CD14-positive monocyte (primary cell): ENCODE results near the gene PLEKHM3. TPM values are rescaled to one million over a fixed set of nuclear protein-coding genes. Genes with fewer than 3 reads are reported as not detected.

Experiments
- DNase-seq, 3 donors: peaks; one replicate each; pipeline ENCODE4 v3.0.0-alpha.2; 2011 to 2022
- H2AFZ ChIP-seq: 2 replicates; pipeline ENCODE4 v1.6.0; 2012; ENCODE audit warnings: mild to moderate bottlenecking, low read depth, low read length, inconsistent platforms; ENCODE audit not compliant: insufficient read depth, poor library complexity, severe bottlenecking
- H3K27ac ChIP-seq, 2 donors: 1 replicate in 1 of 2; 2 replicates in 1 of 2; pipeline ENCODE4 v1.5.1; 2012 to 2013; ENCODE audit warnings: low read length in 2 of 2, control low read depth in 1 of 2, inconsistent platforms in 1 of 2, low read depth in 1 of 2, mild to moderate bottlenecking in 1 of 2
- H3K27me3 ChIP-seq, 2 donors: one replicate each; pipeline versions ENCODE4 v1.6.0 to v1.6.1; 2011 to 2013; ENCODE audit warnings: low read length in 2 of 2; ENCODE audit not compliant: control insufficient read depth in 2 of 2, insufficient read depth in 2 of 2
- H3K36me3 ChIP-seq, 2 donors: replicated peaks in 1 of 2; 1 replicate in 1 of 2; 2 replicates in 1 of 2; pipeline versions ENCODE4 v1.5.1 to v1.6.1; 2012 to 2013; ENCODE audit warnings: low read length in 2 of 2, control low read depth in 1 of 2, inconsistent platforms in 1 of 2, mild to moderate bottlenecking in 1 of 2; ENCODE audit not compliant: insufficient read depth in 2 of 2, control insufficient read depth in 1 of 2
- H3K4me1 ChIP-seq, 2 donors: 1 replicate in 1 of 2; 2 replicates in 1 of 2; pipeline versions ENCODE4 v1.5.1 to v1.6.1; 2012 to 2013; ENCODE audit warnings: low read length in 2 of 2, control low read depth in 1 of 2, inconsistent platforms in 1 of 2, mild to moderate bottlenecking in 1 of 2, moderate library complexity in 1 of 2; ENCODE audit not compliant: insufficient read depth in 2 of 2, control insufficient read depth in 1 of 2
- H3K4me2 ChIP-seq: replicated peaks from 2 replicates; pipeline ENCODE3; 2012; ENCODE audit warnings: low read length, moderate library complexity, mild to moderate bottlenecking; ENCODE audit not compliant: poor library complexity, severe bottlenecking; ENCODE audit errors: extremely low read depth
- H3K4me3 ChIP-seq, 3 experiments: fragments of 200-600 bp in 1 of 3; sonication (generic) in 1 of 3; replicated peaks in 1 of 3; 1 replicate in 2 of 3; 2 replicates in 1 of 3; pipeline ENCODE4 v1.5.1; 2011 to 2013; ENCODE audit warnings: low read length in 3 of 3, mild to moderate bottlenecking in 3 of 3, control low read depth in 2 of 3, low read depth in 2 of 3, inconsistent platforms in 1 of 3, moderate library complexity in 1 of 3
- H3K79me2 ChIP-seq: 2 replicates; pipeline ENCODE4 v1.6.0; 2012; ENCODE audit warnings: mild to moderate bottlenecking, control low read depth, inconsistent platforms, low read length, moderate library complexity; ENCODE audit not compliant: insufficient read depth
- H3K9ac ChIP-seq: 2 replicates; pipeline ENCODE4 v1.6.0; 2017; ENCODE audit warnings: low read length, mild to moderate bottlenecking; ENCODE audit not compliant: insufficient read depth, poor library complexity, severe bottlenecking
- H3K9me3 ChIP-seq, 2 donors: replicated peaks in 1 of 2; 1 replicate in 1 of 2; 2 replicates in 1 of 2; pipeline versions ENCODE4 v1.5.1 to v1.6.1; 2012 to 2013; ENCODE audit warnings: low read length in 2 of 2, control low read depth in 1 of 2; ENCODE audit not compliant: control insufficient read depth in 1 of 2, insufficient read depth in 1 of 2
- H4K20me1 ChIP-seq: 2 replicates; pipeline ENCODE4 v1.6.0; 2012; ENCODE audit warnings: mild to moderate bottlenecking, low read length, control low read depth, moderate library complexity; ENCODE audit not compliant: insufficient read depth
- H3K27ac Mint-ChIP-seq, 7 donors: one replicate each; pipeline ENCODE4 v1.8.0; 2020; ENCODE audit warnings: mild to moderate bottlenecking in 7 of 7, mixed read lengths in 7 of 7, moderate library complexity in 6 of 7, inconsistent platforms in 2 of 7
- H3K27me3 Mint-ChIP-seq, 3 donors: one replicate each; pipeline ENCODE4 v1.8.0; 2021 to 2022; ENCODE audit warnings: low read depth in 3 of 3, mild to moderate bottlenecking in 3 of 3, mixed read lengths in 3 of 3, moderate library complexity in 3 of 3, inconsistent platforms in 1 of 3
- H3K36me3 Mint-ChIP-seq, 2 donors: one replicate each; pipeline ENCODE4 v1.8.0; 2020; ENCODE audit warnings: mixed read lengths in 2 of 2, inconsistent platforms in 1 of 2, mild to moderate bottlenecking in 1 of 2
- H3K4me1 Mint-ChIP-seq: one replicate; pipeline ENCODE4 v1.8.0; 2020; ENCODE audit warnings: mild to moderate bottlenecking, mixed read lengths
- H3K4me3 Mint-ChIP-seq, 2 donors: one replicate each; pipeline ENCODE4 v1.8.0; 2020; ENCODE audit warnings: mild to moderate bottlenecking in 2 of 2, mixed read lengths in 2 of 2, moderate library complexity in 1 of 2
- H3K9me3 Mint-ChIP-seq, 7 donors: one replicate each; pipeline ENCODE4 v1.8.0; 2020 to 2022; ENCODE audit warnings: mixed read lengths in 7 of 7, mild to moderate bottlenecking in 6 of 7, moderate library complexity in 6 of 7, inconsistent platforms in 2 of 7
- WGBS: methylation state at CpG from one replicate; pipeline ENCODE4 v1.1.5; 2013; ENCODE audit warnings: missing lambda C conversion rate; ENCODE audit not compliant: insufficient coverage; 5-methylcytosine and 5-hydroxymethylcytosine counted together
- intact Hi-C, 2 donors: fragments of 100-400 bp; cut with micrococcal nuclease; formaldehyde crosslinking; loops; one replicate each; pipeline versions ENCODE4 v1.15.0 to v1.15.1; 2023
- polyA plus RNA-seq, 3 donors: library from polyadenylated mRNA; depleted of rRNA in 1 of 3; unstranded in 2 of 3; stranded (reverse) in 1 of 3; fragments of 300-500 nt in 2 of 3; fragments of >200 nt in 1 of 3; fragmentation: Illumina TruSeq in 2 of 3; gene quantifications; 1 replicate in 2 of 3; 2 replicates in 1 of 3; pipeline ENCODE4 v1.2.3, GENCODE V29; 2012 to 2021
- TF ChIP-seq, protein P1 (sequence below): fragments of 200-600 bp; IDR thresholded peaks from one replicate; pipeline ENCODE4 v1.8.0; 2022; ENCODE audit warnings: antibody characterized with exemption, mild to moderate bottlenecking

PLEKHM3 gene
- polyA plus RNA-seq, 3 donors, result 3.0 to 8.0 (median 3.0) TPM

DNA sequence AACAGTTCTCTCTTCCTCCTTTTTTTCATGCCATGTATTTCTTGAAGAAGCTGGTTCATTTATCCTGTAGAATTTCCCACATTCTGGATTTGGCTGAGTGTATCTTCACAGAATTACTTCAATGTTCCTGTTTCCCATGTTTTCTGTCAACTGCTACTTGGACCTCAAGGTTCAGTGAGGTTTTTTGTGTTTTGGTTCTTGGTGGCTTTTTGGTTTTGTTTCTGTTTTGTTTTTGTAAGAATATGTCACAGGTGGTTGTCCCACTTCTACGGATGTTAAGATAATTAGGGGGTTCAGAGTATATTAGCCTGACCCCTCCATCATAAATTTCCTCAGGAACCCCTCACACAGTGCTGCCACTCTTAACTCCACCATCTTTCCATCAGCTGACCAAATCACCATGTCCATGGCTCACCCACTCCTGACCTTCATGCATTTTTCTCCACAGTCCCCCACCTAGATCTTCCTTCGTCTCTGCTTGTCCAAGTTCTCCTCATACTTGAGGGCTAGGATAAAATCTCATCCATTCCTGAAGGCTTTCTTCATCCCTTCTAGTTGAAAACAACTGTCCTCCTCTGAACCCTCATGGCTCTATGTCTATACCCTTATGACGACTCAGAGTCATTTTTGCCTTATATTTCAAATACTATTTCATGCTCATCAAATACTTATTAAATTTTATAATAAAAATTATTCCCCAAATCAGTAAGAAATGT lies 40.4 kb downstream of the PLEKHM3 start:
- Histone ChIP-seq H2AFZ (no peak overlapping the region), H3K36me3 (peaks cover 0 to 6% of the 10 kb centered on the region in 2 donors), H3K79me2 (peaks cover 1% of the 10 kb centered on the region), H3K27me3 (no peaks in the 10 kb centered on the region), H3K4me3 (no peak overlapping the region), H3K9ac (no peak overlapping the region), H4K20me1 (peaks cover 17% of the 10 kb centered on the region), H3K9me3 (no peaks in the 10 kb centered on the region), H3K4me2 (no peak overlapping the region), H3K27ac (no peak overlapping the region), H3K4me1 (peaks cover 7 to 10% of the 10 kb centered on the region in 2 donors)
- H3K36me3 Mint-ChIP-seq, result peaks cover 0 to 5% of the 10 kb centered on the region in 2 donors
- DNase-seq, result no peak
- TF ChIP-seq, protein P1, sequence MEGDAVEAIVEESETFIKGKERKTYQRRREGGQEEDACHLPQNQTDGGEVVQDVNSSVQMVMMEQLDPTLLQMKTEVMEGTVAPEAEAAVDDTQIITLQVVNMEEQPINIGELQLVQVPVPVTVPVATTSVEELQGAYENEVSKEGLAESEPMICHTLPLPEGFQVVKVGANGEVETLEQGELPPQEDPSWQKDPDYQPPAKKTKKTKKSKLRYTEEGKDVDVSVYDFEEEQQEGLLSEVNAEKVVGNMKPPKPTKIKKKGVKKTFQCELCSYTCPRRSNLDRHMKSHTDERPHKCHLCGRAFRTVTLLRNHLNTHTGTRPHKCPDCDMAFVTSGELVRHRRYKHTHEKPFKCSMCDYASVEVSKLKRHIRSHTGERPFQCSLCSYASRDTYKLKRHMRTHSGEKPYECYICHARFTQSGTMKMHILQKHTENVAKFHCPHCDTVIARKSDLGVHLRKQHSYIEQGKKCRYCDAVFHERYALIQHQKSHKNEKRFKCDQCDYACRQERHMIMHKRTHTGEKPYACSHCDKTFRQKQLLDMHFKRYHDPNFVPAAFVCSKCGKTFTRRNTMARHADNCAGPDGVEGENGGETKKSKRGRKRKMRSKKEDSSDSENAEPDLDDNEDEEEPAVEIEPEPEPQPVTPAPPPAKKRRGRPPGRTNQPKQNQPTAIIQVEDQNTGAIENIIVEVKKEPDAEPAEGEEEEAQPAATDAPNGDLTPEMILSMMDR, result no peak
- WGBS, result 100% methylated on average over 1 of the region's 3 CpGs
- H3K27me3 Mint-ChIP-seq, result no peaks in the 10 kb centered on the region
- intact Hi-C loops, result no loop called here
- peak overlapping the region in 5 of 7 donors; percentile 5 to 68 (median 20) for H3K27ac Mint-ChIP-seq
- H3K4me3 Mint-ChIP-seq, result no peak overlapping the region
- H3K9me3 Mint-ChIP-seq, result no peaks in the 10 kb centered on the region
- peaks cover 13% of the 10 kb centered on the region for H3K4me1 Mint-ChIP-seq

DNA sequence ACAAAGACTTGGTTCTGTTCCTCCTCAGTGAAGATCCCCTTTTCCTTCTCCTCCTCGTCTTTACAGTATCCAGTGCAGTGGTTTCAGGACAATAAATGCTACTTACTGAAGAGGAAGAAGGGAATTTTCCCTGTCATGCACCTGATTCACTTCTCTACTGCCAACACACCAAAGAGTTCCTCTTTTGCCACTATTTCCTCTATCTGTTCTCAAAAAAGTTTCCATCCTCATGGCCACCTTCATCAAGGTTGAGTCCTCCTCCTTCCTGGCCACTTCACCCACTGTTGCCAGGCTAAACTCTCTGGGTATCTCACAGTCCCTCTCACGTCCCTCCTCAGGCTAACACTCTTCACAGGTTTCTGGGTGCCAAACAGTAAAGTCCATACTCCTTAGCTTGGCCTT lies 41.7 kb downstream of the PLEKHM3 start:
- Mint-ChIP-seq H3K4me3 (no peak overlapping the region), H3K36me3 (peaks cover 0 to 5% of the 10 kb centered on the region in 2 donors), H3K27me3 (no peaks in the 10 kb centered on the region), H3K27ac (peak overlapping the region; percentile 42 to 78 (median 60)), H3K9me3 (no peaks in the 10 kb centered on the region), H3K4me1 (peaks cover 13% of the 10 kb centered on the region)
- H3K4me1 ChIP-seq, result peaks cover 7 to 10% of the 10 kb centered on the region in 2 donors
- TF ChIP-seq, protein P1, result no peak
- DNase-seq, result peak; percentile 32 to 89 (median 66)
- H3K4me2 ChIP-seq, result no peak overlapping the region
- H3K4me3 ChIP-seq, result no peak overlapping the region
- peaks cover 17% of the 10 kb centered on the region for H4K20me1 ChIP-seq
- H2AFZ ChIP-seq, result no peak overlapping the region
- intact Hi-C loops, result no loop called here
- H3K9ac ChIP-seq, result no peak overlapping the region
- H3K27me3 ChIP-seq, result no peaks in the 10 kb centered on the region
- no peaks in the 10 kb centered on the region for H3K79me2 ChIP-seq
- no peaks in the 10 kb centered on the region for H3K36me3 ChIP-seq
- no CpG with 5 or more reads among the region's 2 CpGs for WGBS
- no peaks in the 10 kb centered on the region for H3K9me3 ChIP-seq
- H3K27ac ChIP-seq, result peak overlapping the region in 1 of 2 donors; percentile 43
